HG03575 (cell line): ENCODE results near the gene GPR39.

Source experiments
- ATAC-seq: cut with Tn5 transposase; IDR thresholded peaks from one replicate; pipeline ENCODE4 v1.9.1; 2021; ENCODE audit not compliant: unreplicated experiment, insufficient number of reproducible peaks, low FRiP score; ENCODE audit errors: extremely low read depth

GPR39 gene

GRCh38 chr2:132645722-132646539 lies 229.3 kb downstream of the GPR39 start:
- ATAC-seq = no peak

- ATAC-seq = no peak
Measured at GRCh38 chr2:132646540-132647108, 230.0 kb downstream of the GPR39 start.

GRCh38 chr2:132651115-132652045 lies 234.8 kb downstream of the GPR39 start:
- ATAC-seq = no peak

GRCh38 chr2:132652474-132652873 lies 235.9 kb downstream of the GPR39 start:
- ATAC-seq = no peak

GRCh38 chr2:132654335-132654734 lies 237.7 kb downstream of the GPR39 start:
- ATAC-seq = no peak

GRCh38 chr2:132654968-132655367 lies 238.4 kb downstream of the GPR39 start:
- ATAC-seq = no peak

GRCh38 chr2:132656266-132656975 lies 239.8 kb downstream of the GPR39 start:
- no peak for ATAC-seq

GRCh38 chr2:132659331-132659730 lies 242.7 kb downstream of the GPR39 start:
- ATAC-seq = no peak

GRCh38 chr2:132662732-132663131 lies 246.1 kb downstream of the GPR39 start:
- ATAC-seq = no peak

GRCh38 chr2:132664096-132664495 lies 247.5 kb downstream of the GPR39 start:
- no peak for ATAC-seq

GRCh38 chr2:132665401-132666140 lies 249.0 kb downstream of the GPR39 start:
- no peak for ATAC-seq

GRCh38 chr2:132667706-132668105 lies 251.1 kb downstream of the GPR39 start:
- ATAC-seq = no peak

- ATAC-seq = no peak
Measured at GRCh38 chr2:132668189-132668823, 251.7 kb downstream of the GPR39 start.

- ATAC-seq = no peak
Measured at GRCh38 chr2:132668987-132669907, 252.6 kb downstream of the GPR39 start.

GRCh38 chr2:132669908-132670495 lies 253.4 kb downstream of the GPR39 start, which contains the start of gene LYPD1:
LYPD1 (minus strand) TSS chr2:132670205; CDS start chr2:132669932, 273 bp downstream.
- no peak for ATAC-seq

GRCh38 chr2:132670496-132671150 lies 254.0 kb downstream of the GPR39 start:
- no peak for ATAC-seq
